Liver (tissue), 9 donors: ENCODE results near the gene KCNMA1. TPM values are rescaled to one million over a fixed set of nuclear protein-coding genes. Genes with fewer than 3 reads are reported as not detected.

Experiments
- DNase-seq: peaks from one replicate; pipeline ENCODE4 v3.0.0-alpha.2; 2017; ENCODE audit warnings: low spot score
- H3K27ac ChIP-seq, 2 donors: one replicate each; pipeline ENCODE4 v1.7.0; 2013; ENCODE audit warnings: inconsistent platforms in 2 of 2, low read length in 2 of 2, control low read depth in 1 of 2, low read depth in 1 of 2, mild to moderate bottlenecking in 1 of 2
- H3K27me3 ChIP-seq, 4 donors: one replicate each; pipeline versions ENCODE4 v1.6.1 to v1.7.0; 2013; ENCODE audit warnings: low read length in 3 of 4, inconsistent platforms in 1 of 4, mild to moderate bottlenecking in 1 of 4, moderate library complexity in 1 of 4; ENCODE audit not compliant: control insufficient read depth in 4 of 4, insufficient read depth in 4 of 4
- H3K36me3 ChIP-seq, 4 donors: one replicate each; pipeline versions ENCODE4 v1.6.1 to v1.7.0; 2013; ENCODE audit warnings: low read length in 3 of 4, mild to moderate bottlenecking in 3 of 4, low read depth in 1 of 4, moderate library complexity in 1 of 4; ENCODE audit not compliant: control insufficient read depth in 4 of 4, insufficient read depth in 3 of 4
- H3K4me1 ChIP-seq, 4 donors: one replicate each; pipeline versions ENCODE4 v1.6.1 to v1.7.0; 2013; ENCODE audit warnings: low read length in 3 of 4, mild to moderate bottlenecking in 3 of 4, moderate library complexity in 1 of 4; ENCODE audit not compliant: control insufficient read depth in 4 of 4, insufficient read depth in 4 of 4
- H3K4me3 ChIP-seq, 3 donors: one replicate each; pipeline versions ENCODE4 v1.6.1 to v1.7.0; 2013; ENCODE audit warnings: low read length in 3 of 3, control low read depth in 1 of 3, low read depth in 1 of 3, mild to moderate bottlenecking in 1 of 3
- H3K9ac ChIP-seq, 2 donors: one replicate each; pipeline ENCODE4 v1.7.0; 2013; ENCODE audit warnings: low read length in 2 of 2, mild to moderate bottlenecking in 2 of 2, moderate library complexity in 2 of 2, control low read depth in 1 of 2, low read depth in 1 of 2
- H3K9me3 ChIP-seq, 4 donors: one replicate each; pipeline versions ENCODE4 v1.6.1 to v1.7.0; 2013; ENCODE audit warnings: low read length in 3 of 4; ENCODE audit not compliant: control insufficient read depth in 4 of 4
- ATF3 ChIP-seq: IDR thresholded peaks from 2 replicates; pipeline ENCODE4 v1.6.1; 2016; ENCODE audit warnings: antibody characterized with exemption
- EGR1 ChIP-seq, 2 donors: IDR thresholded peaks; 2 replicates each; pipeline ENCODE4 v1.6.1; 2016 to 2018; ENCODE audit warnings: antibody characterized with exemption in 2 of 2, low read depth in 2 of 2
- FOXA1 ChIP-seq: IDR thresholded peaks from 2 replicates; pipeline ENCODE4 v1.6.1; 2016; ENCODE audit warnings: antibody characterized with exemption
- FOXA2 ChIP-seq: IDR thresholded peaks from 2 replicates; pipeline ENCODE4 v1.6.1; 2016; ENCODE audit warnings: antibody characterized with exemption
- GABPA ChIP-seq, 2 donors: IDR thresholded peaks in 1 of 2; conservative IDR thresholded peaks in 1 of 2; 2 replicates each; pipeline ENCODE4 v1.6.1; 2016; ENCODE audit warnings: antibody characterized with exemption in 2 of 2, mild to moderate bottlenecking in 1 of 2, moderate library complexity in 1 of 2
- HNF4G ChIP-seq: IDR thresholded peaks from 2 replicates; pipeline ENCODE4 v1.6.1; 2016; ENCODE audit warnings: antibody characterized with exemption
- JUND ChIP-seq, 2 donors: IDR thresholded peaks; 2 replicates each; pipeline ENCODE4 v1.6.1; 2016; ENCODE audit warnings: antibody characterized with exemption in 2 of 2
- MAX ChIP-seq: IDR thresholded peaks from 2 replicates; pipeline ENCODE4 v1.6.1; 2016; ENCODE audit warnings: antibody characterized with exemption
- NR2F2 ChIP-seq: IDR thresholded peaks from 2 replicates; pipeline ENCODE4 v1.6.1; 2016; ENCODE audit warnings: antibody characterized with exemption
- RAD21 ChIP-seq, 2 donors: IDR thresholded peaks; 2 replicates each; pipeline ENCODE4 v1.6.1; 2016; ENCODE audit warnings: antibody characterized with exemption in 2 of 2, mild to moderate bottlenecking in 2 of 2
- RXRA ChIP-seq, 2 donors: IDR thresholded peaks; 2 replicates each; pipeline ENCODE4 v1.6.1; 2017 to 2018; ENCODE audit warnings: antibody characterized with exemption in 2 of 2, mild to moderate bottlenecking in 1 of 2
- SP1 ChIP-seq: IDR thresholded peaks from 2 replicates; pipeline ENCODE4 v1.6.1; 2018; ENCODE audit warnings: antibody characterized with exemption, mild to moderate bottlenecking
- TAF1 ChIP-seq: conservative IDR thresholded peaks from 2 replicates; pipeline ENCODE4 v1.6.1; 2016; ENCODE audit warnings: antibody characterized with exemption, mild to moderate bottlenecking
- YY1 ChIP-seq: IDR thresholded peaks from 2 replicates; pipeline ENCODE4 v1.6.1; 2016; ENCODE audit warnings: antibody characterized with exemption, mild to moderate bottlenecking
- WGBS: extraction: QIAGEN DNeasy Blood & Tissue Kit; methylation state at CpG from one replicate; pipeline ENCODE4 v1.1.7; 2013; 5-methylcytosine and 5-hydroxymethylcytosine counted together
- polyA plus RNA-seq, 2 donors: library from polyadenylated mRNA; stranded (reverse) in 1 of 2; unstranded in 1 of 2; fragments of 200-250 nt in 1 of 2; fragments of >200 nt in 1 of 2; fragmentation: Nextera tagmentation in 1 of 2; extraction: Ambion mirVana in 1 of 2; gene quantifications; one replicate each; pipeline versions ENCODE4 v1.2.1 to v1.2.3, GENCODE V29; 2013 to 2015
- total RNA-seq, 2 donors: library from RNA; depleted of rRNA; stranded (reverse); fragments of >200 nt; gene quantifications; one replicate each; pipeline ENCODE4 v1.2.3, GENCODE V29; 2014
- TF ChIP-seq, protein P1 (sequence below): fragments of 150-350 bp; IDR thresholded peaks from 2 replicates; pipeline ENCODE4 v1.5.1; 2017; ENCODE audit warnings: improper control_type of control experiment, low read depth, low read length; ENCODE audit not compliant: missing input control
- TF ChIP-seq, protein P2 (sequence below): IDR thresholded peaks from 2 replicates; pipeline ENCODE4 v1.6.1; 2016; ENCODE audit warnings: antibody characterized with exemption, mild to moderate bottlenecking
- TF ChIP-seq, protein P3 (sequence below): IDR thresholded peaks from 2 replicates; pipeline ENCODE4 v1.6.1; 2016; ENCODE audit warnings: antibody characterized with exemption
- donor health status: healthy.
- donor health status: healthy.
- donor health status: healthy.
- donor health status: healthy.
- donor health status: healthy.

KCNMA1 gene
- total and polyA plus RNA-seq, 4 donors, result 2.5 to 9.7 (median 4.7) TPM

- no peak for TF ChIP-seq FOXA2
- TF ChIP-seq SP1, result no peak
- TF ChIP-seq RAD21 (IDR thresholded peaks at IDR 0.05), result no peak
- TF ChIP-seq TAF1, result no peak
- no peak for TF ChIP-seq NR2F2
- no peak for TF ChIP-seq RXRA (IDR thresholded peaks at IDR 0.05)
- no peak for TF ChIP-seq ATF3
- TF ChIP-seq, protein P1, sequence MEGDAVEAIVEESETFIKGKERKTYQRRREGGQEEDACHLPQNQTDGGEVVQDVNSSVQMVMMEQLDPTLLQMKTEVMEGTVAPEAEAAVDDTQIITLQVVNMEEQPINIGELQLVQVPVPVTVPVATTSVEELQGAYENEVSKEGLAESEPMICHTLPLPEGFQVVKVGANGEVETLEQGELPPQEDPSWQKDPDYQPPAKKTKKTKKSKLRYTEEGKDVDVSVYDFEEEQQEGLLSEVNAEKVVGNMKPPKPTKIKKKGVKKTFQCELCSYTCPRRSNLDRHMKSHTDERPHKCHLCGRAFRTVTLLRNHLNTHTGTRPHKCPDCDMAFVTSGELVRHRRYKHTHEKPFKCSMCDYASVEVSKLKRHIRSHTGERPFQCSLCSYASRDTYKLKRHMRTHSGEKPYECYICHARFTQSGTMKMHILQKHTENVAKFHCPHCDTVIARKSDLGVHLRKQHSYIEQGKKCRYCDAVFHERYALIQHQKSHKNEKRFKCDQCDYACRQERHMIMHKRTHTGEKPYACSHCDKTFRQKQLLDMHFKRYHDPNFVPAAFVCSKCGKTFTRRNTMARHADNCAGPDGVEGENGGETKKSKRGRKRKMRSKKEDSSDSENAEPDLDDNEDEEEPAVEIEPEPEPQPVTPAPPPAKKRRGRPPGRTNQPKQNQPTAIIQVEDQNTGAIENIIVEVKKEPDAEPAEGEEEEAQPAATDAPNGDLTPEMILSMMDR, result no peak
- TF ChIP-seq, protein P2, sequence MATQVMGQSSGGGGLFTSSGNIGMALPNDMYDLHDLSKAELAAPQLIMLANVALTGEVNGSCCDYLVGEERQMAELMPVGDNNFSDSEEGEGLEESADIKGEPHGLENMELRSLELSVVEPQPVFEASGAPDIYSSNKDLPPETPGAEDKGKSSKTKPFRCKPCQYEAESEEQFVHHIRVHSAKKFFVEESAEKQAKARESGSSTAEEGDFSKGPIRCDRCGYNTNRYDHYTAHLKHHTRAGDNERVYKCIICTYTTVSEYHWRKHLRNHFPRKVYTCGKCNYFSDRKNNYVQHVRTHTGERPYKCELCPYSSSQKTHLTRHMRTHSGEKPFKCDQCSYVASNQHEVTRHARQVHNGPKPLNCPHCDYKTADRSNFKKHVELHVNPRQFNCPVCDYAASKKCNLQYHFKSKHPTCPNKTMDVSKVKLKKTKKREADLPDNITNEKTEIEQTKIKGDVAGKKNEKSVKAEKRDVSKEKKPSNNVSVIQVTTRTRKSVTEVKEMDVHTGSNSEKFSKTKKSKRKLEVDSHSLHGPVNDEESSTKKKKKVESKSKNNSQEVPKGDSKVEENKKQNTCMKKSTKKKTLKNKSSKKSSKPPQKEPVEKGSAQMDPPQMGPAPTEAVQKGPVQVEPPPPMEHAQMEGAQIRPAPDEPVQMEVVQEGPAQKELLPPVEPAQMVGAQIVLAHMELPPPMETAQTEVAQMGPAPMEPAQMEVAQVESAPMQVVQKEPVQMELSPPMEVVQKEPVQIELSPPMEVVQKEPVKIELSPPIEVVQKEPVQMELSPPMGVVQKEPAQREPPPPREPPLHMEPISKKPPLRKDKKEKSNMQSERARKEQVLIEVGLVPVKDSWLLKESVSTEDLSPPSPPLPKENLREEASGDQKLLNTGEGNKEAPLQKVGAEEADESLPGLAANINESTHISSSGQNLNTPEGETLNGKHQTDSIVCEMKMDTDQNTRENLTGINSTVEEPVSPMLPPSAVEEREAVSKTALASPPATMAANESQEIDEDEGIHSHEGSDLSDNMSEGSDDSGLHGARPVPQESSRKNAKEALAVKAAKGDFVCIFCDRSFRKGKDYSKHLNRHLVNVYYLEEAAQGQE, result no peak
- TF ChIP-seq YY1, result no peak
- TF ChIP-seq FOXA1, result no peak
- TF ChIP-seq MAX, result no peak
- TF ChIP-seq GABPA (IDR thresholded peaks at IDR 0.05 in 1 of 2, conservative IDR thresholded peaks at IDR 0.05 in 1 of 2), result no peak
- TF ChIP-seq EGR1 (IDR thresholded peaks at IDR 0.05; ENCODE audit: low read depth in 2 of 2), result no peak
- TF ChIP-seq HNF4G, result no peak
- TF ChIP-seq, protein P3, sequence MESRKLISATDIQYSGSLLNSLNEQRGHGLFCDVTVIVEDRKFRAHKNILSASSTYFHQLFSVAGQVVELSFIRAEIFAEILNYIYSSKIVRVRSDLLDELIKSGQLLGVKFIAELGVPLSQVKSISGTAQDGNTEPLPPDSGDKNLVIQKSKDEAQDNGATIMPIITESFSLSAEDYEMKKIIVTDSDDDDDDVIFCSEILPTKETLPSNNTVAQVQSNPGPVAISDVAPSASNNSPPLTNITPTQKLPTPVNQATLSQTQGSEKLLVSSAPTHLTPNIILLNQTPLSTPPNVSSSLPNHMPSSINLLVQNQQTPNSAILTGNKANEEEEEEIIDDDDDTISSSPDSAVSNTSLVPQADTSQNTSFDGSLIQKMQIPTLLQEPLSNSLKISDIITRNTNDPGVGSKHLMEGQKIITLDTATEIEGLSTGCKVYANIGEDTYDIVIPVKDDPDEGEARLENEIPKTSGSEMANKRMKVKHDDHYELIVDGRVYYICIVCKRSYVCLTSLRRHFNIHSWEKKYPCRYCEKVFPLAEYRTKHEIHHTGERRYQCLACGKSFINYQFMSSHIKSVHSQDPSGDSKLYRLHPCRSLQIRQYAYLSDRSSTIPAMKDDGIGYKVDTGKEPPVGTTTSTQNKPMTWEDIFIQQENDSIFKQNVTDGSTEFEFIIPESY, result no peak
- WGBS, result 94% methylated on average over 5 of the region's 5 CpGs
- Histone ChIP-seq H3K9me3 (no peaks in the 10 kb centered on the region), H3K27me3 (no peaks in the 10 kb centered on the region), H3K4me3 (no peak overlapping the region), H3K36me3 (no peaks in the 10 kb centered on the region), H3K27ac (no peak overlapping the region), H3K4me1 (no peaks in the 10 kb centered on the region), H3K9ac (no peak overlapping the region)
- DNase-seq, result no peak
Measured at GRCh38 chr10:77099136-77099535, 538.5 kb downstream of the KCNMA1 start.

GRCh38 chr10:77097625-77098024 lies 540.0 kb downstream of the KCNMA1 start:
- TF ChIP-seq JUND (IDR thresholded peaks at IDR 0.05) (no peak), NR2F2 (peak; percentile 35), FOXA1 (no peak)
- WGBS, result 72% methylated on average over 1 of the region's 1 CpG
- H3K36me3 ChIP-seq, result no peaks in the 10 kb centered on the region
- no peaks in the 10 kb centered on the region for H3K9me3 ChIP-seq
- H3K4me1 ChIP-seq, result no peaks in the 10 kb centered on the region
- no peak for DNase-seq
- H3K9ac ChIP-seq, result no peak overlapping the region
- no peak overlapping the region for H3K27ac ChIP-seq
- H3K4me3 ChIP-seq, result no peak overlapping the region
- H3K27me3 ChIP-seq, result no peaks in the 10 kb centered on the region
